GM19395 (cell line): ENCODE data around the gene ADRM1.
A peak's percentile ranks its signal among the peaks of the same experiment; 100 is the strongest.

Source experiments
- ATAC-seq: cut with Tn5 transposase; IDR thresholded peaks from one replicate; pipeline ENCODE4 v1.9.1; 2021; ENCODE audit warnings: mild to moderate bottlenecking, moderate library complexity; ENCODE audit not compliant: unreplicated experiment

Gene ADRM1, protein sequence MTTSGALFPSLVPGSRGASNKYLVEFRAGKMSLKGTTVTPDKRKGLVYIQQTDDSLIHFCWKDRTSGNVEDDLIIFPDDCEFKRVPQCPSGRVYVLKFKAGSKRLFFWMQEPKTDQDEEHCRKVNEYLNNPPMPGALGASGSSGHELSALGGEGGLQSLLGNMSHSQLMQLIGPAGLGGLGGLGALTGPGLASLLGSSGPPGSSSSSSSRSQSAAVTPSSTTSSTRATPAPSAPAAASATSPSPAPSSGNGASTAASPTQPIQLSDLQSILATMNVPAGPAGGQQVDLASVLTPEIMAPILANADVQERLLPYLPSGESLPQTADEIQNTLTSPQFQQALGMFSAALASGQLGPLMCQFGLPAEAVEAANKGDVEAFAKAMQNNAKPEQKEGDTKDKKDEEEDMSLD

DNA sequence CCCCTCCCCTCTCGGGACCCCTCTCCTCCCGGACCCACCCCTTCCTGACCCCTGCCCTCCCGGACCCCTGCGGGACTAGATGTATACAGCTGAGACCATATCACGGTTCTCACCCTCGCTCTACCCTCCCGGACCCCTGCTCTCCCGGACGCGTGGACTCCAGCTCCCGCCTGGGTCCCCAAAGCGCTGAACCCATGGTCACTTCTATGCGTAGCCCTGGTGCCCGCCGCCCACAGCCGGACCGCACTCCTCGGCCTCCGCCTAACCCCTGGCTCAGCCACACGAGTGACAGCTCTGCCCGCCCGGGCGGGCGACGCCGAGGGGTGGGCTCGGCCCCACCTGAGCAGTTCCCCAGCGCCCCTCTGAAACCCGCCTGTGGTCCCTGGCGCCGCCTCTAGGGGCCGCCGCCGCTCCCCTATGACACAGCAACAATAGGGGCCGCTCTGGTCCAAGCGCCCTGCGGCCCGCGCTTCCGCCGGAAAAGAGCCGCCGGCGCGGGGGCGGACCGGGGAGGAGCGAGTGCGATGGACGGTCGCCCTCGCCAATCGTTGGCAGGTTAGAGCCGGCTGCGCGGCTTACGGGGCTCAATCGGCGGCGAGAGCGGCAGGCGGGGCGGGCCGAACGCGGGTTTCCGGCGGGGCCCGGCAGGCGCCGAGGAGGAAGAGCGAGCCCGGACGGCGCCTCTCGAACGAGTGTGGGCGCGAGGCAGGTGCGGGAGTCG, at the start of gene ADRM1:
Gene ADRM1, plus strand, starts transcription at position 657 of the 721 bp plus-strand sequence. CDS start 572 bp downstream, outside the sequence.
- ATAC-seq = peak; percentile 74

DNA sequence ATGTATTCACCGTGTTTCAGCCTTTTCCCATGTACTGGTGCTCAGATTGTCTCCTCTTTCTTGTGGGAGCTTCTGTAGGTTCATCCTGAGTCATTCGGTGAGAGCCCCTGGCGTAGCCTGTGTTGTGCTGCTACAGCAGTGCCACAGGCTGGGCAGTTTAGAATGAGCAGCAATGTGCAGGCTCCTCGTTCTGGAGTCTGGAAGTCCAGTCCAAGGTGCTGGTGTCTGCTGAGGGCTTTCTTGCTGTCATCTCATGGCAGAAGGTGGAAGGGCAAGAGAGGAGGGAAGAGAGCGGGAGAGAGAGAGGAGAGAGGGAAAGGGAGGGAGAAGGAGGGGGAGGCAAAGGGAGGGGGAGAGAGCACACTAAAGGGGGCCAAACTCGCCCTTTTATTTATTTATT, 49.4 kb upstream of the ADRM1 start:
- ATAC-seq = no peak

DNA sequence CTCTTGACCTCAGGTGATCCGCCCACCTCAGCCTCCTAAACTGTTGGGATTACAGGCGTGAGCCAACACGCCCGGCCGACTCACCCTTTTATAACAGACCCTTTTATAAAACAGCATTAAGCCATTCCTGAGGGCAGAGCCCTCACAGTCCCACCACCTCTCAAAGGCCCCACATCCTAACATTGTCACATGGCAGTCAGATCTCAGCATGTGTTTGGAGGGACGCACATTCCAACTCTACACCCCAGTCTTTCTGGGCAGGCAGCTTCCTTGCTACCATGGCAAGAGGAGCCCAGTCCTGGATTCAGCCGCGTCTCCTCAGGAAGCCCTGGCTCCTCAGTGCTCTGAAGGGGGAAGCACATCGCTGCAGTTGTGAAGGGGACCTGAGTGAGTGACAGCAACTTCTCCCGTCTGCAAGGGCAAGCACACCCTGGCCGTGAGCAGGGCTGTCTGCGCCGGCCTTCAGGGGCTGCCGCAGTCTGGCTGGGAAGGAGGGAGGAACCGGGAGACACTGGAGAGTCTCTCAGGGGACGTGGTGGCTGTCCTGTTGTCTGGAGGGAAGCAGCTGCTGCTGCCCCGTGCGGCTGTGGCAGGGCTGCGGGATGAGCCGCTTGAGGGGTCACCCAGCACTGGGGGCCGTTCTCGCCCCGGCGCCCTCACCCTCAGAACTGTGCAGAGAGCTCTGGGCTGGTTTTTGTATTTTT, 48.6 kb upstream of the ADRM1 start:
- no peak for ATAC-seq

DNA sequence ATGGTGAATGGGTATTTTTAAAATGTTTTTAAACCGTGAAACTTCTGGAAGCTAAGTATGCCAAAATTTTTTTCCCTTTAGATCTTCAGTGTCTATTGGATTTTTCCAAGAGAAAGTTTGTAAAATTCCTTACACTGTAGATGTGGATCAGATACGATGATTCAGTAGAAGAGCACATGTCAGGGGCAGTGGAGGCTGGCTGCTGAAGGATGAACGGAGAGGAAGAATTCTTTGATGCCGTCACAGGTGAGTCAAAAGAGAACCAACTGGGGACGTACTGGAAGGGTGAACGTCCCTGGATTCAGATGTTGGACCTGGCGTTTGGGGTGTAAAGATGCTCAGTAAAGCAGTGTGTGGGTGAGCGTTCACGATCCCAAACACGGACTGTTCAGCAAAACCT, 46.8 kb upstream of the ADRM1 start:
- no peak for ATAC-seq

DNA sequence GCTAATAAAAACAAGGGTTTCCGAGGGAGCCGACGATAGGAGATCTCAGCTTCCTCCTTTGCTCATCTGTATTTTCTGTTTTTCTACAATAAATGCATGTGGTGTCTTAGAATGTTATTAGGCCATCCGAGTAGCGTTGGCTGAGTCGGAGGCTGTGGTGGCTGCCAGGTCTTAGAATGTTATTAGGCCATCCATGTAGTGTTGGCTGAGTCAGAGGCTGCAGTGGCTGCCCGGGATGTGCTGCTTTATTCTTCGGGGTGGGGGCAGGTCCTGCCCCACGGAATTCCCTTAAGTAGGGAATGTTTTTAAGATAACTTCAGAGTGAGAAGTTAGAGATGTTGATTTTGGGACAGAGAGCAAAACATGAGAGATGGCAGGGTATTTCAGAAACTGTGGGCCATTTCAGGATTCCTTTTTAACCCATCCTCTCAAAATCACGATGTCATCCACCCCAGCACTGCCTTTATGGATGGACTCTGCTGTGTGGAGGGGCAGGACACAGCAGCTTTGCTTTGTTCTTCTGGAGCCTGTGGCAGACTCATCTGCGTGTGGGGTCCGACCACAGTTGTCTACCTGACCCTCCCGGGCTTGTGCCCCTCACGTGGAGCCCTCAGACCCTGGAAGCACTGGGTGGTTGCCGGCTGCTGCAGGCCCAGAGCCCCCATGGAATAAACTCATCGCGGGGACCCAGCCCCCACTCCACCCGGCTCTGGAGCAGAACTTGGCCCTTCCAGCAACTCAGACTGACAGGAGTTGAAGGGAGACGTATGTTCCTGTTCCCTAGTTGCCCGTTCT, 44.1 kb upstream of the ADRM1 start:
- no peak for ATAC-seq

DNA sequence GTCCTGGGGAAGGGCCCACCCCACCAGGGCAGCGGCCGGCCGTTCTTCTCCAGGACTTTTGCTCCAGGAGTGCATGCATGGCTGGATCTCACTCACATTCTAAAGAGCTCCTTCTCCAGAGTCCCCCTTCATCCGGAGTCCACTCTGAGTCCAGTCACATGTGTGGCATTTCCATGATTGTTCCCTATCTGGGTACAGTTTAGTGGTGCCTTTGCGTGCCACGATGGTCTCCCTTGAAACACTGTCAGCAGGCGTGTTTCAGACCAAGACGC, 43.6 kb upstream of the ADRM1 start:
- ATAC-seq = no peak

DNA sequence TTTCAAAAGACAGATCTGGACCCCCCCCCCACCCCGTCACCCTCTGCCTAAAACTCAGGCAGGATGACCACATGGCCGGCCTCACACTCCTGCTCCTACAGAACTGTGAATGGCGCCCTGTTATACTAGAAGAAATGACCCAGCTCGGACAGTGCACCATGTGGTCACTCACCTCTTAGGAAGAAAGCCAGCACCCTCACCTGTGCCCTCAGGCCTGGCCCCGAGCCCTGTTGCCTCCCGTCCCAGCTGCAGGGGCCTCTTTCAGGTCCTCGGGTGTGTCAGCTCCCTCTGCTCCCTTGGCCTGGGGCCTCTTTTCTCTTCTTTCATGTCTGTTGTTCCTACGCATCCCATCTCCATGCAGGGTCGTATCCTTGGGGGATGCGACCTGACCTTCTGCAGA, 40.7 kb upstream of the ADRM1 start:
- no peak for ATAC-seq

DNA sequence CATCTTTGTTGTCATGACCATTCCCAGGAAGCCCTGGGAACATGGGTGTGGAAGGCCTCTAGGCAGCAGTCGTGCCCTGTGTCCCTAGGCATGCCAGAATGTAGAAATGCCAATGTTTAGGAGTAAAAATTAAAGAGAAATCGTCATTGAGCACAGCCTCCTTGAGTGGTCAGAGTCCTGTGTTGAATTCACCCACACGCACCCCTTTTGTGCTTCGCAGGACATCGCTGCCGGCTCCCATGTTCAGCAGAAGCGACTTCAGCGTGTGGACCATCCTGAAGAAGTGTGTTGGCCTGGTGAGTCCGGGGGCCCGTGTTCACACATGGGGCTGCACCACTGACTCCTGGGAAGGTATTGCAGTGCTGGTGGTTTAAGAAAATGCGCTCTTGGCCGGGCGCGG, 39.4 kb upstream of the ADRM1 start:
- ATAC-seq = no peak

DNA sequence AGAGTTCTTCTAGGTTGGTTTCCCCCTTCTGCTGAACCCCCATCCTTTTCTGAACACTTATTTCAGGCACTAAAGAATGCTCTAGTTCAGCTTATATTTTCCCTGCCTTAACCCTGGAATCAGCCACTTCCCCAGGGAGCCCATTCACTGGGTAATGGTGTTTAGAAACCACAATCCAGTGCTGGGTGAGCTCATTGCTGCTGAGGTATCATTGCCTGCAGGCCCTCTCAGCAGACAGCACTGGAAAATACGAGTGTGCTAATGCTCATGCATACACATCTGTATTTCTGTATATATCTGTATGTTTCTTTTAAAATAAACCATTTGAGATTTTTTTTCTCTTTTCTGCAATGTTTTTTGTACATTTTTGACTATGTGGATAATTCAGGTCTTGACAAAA, 37.4 kb upstream of the ADRM1 start:
- ATAC-seq = no peak

DNA sequence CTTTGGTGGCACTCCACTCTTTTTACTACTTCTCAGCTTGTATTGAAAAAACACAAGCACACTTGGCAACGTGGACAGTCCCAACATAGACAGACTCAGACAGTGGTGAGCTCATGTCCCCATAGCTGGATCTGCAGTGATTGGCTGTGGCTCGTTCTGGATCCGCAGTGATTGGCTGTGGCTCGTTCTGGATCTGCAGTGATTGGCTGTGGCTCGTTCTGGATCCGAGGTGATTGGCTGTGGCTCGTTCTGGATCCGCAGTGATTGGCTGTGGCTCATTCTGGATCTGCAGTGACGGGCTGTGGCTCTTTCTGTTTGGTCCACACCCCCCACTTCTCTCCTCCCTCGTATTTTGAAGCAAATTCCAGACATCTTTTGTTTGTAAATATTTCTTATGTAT, 36.5 kb upstream of the ADRM1 start:
- ATAC-seq = no peak

DNA sequence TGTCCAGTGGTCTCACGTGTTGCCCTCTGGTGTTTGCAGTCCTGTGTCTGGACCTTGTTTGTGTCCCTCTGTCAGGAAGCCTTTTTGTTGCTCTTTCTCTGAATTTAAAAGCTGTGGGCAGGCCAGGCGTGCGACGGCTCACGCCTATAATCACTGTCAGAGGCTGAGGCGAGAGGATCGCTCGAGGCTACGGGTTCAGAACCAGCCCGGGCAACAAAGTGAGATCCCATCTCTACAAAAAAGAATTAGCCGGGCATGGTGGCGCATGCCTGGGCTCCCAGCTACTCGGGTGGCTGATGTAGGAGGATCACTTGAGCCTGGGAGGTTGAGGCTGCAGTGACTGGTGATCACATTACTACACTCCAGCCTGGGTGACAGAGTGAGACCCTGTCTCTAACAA, 35.9 kb upstream of the ADRM1 start:
- no peak for ATAC-seq

DNA sequence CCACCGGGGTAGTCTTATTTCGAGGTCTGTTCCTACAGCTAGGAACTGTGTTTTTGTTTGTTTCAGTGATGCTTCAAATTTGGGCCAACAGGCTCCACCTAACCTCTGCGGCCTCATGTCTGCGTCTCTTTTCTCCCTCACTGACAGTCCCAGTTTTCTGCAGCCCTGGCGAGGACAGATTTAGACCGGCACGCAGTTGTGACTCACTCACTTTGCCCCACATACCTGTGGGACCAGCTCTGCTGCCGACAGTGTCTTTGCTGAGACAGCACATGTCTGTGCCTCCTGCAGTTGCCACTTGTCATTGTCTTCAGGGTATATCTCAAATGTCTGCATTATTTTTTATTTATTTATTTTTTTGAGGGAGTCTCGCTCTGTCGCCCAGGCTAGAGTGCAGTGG, 35.3 kb upstream of the ADRM1 start:
- ATAC-seq = no peak

DNA sequence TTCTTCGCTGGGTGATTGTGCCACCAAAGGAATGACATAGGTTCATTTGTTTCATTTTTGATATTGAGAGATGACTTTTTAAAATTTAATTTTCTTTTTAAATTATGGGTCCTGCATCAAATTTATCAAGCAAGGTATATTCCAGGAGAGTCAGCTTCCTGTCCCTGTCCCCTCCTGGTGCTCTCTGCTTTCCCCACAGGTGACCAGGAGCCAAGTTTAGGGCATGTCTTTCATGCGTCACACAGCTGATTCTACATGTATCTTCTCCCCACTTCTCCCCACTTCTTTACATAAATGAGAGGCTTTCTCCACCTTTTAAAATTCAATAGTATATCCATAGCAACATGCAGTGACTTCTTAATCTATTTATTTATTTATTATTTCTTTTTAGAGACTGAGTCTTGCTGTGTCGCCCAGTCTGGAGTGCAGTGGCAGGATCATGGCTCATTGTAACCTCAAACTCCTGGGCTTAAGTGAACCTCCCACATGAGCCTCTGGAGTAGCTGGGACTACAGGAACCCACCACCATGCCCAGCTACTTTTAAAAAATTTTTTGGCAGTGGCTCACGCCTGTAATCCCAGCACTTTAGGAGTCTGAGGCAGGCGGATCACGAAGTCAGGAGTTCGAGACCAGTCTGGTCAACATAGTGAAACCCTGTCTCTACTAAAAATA, 34.4 kb upstream of the ADRM1 start:
- ATAC-seq = no peak

DNA sequence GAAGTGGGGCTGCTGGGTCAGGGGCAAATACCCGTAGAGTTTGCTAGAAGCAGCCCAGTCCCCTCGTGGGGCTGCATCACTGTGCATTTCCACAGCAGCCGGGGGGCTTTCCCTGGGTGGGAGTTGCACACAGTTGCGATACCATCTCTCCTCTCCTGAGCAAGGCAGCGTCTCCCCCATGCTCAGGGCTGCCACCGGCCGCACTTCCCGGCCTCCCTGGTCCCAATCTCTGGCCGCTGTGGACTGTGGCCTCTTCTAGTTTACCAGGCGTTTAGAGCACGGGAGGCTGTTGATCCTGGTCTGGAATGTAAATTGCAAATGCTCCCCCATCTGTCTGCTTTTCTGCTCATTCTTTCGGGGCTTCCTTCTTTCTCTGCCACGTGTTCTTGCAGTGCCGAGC, 33.4 kb upstream of the ADRM1 start:
- no peak for ATAC-seq

DNA sequence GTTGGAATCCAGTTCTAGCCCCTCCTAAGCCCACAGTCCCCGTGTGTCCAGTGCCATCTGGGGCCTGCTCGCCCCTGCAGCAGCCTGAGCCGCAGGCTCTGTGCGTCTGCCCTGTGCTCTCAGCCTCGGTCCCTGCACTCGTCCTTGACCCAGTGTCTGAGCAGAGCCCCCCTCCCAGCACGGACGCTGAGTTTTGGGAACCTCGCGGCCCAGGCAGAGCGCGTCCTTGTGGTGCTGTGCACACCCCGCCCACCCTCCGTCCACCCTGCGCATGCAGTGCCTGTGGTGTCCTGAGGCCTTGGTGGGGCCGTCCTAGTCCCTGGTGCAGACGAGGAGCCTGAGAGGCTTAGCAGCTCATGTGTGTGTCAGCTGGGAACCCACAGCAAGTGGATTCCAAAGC, 32.9 kb upstream of the ADRM1 start:
- no peak for ATAC-seq

DNA sequence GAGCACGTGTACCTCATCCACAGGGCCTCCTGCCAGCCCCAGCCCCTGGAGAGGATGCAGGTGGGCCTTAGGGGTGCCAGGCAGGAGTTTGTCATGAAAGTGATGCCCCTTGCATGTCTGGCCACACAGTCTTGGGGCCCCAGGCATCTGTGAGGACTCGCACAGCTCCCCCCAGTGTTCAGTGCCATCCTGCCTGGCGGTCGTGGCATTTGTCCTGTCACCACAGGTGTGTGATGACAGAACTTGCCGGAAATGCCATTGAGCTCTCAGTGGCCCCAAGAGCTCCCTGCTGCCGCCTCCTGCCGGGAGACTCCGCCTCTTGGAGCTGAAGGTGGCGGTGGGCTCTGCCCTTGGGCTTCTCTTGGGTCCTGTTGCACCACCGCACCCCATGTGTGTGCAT, 30.6 kb upstream of the ADRM1 start:
- ATAC-seq = no peak

DNA sequence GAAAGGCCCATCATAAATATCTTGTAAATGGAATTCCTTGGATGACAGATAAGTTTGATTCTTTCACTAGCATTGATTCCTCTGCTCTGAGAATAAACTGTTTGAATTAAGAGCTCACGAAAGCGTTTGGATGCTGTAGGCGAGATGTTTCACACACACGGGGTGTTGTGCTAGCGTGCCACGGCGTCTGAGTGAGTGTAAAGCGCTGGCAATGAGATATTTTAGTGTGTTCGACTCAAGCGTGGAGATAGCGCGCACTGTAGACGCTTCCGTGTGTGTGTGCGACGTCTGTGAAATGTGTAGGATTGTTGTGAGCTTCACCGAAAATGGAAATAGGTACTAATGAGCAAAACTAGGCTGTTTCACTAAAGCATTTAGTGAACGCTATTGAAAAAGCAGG, 29.4 kb upstream of the ADRM1 start:
- no peak for ATAC-seq

DNA sequence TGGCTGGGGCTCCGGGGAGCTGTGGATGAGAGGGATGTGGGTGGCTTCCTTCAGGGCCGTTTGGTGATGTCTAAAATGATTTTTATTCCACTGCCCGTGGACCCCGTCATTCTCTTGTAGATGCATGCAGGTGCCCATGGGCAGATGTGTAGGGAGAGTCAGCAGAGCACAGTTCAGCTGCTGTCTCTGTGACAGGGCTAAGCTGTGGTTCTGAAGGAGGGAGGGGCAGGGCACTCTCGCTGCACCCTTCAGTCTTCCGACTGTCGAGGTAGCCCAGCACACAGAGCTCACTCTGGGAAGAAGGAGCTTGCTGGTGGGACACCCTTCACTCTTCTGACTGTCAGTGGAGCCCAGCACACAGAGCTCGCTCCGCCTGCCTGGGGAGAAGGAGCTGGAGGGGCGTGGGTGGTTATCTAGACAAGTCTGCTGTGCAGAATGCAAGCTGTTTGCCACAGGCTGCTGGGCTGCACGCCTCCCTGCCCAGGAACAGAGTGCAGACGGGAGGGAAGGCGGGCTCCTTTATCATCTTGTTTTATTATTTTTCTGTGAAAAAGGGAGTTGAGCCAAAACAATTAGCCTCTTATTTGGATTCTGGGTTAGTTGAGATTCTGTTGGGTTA, 28.4 kb upstream of the ADRM1 start:
- no peak for ATAC-seq

DNA sequence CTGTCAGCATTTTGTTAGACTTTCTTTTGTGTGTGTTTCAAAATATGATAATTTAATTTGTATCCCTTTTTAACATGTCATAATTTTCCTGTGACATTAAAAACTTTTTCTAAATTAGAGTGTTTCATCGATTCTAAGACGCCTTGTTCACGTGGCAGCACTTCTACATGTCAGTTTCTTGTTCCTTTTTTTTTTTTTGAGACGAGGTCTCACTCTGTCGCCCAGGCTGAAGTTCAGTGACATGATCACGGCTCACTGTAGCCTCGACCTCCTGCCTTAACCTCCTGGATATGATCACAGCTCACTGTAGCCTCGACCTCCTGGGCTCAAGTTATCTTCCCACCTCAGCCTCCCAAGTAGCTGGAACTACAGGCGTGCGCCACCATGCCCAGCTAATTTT, 27.6 kb upstream of the ADRM1 start:
- ATAC-seq = no peak

DNA sequence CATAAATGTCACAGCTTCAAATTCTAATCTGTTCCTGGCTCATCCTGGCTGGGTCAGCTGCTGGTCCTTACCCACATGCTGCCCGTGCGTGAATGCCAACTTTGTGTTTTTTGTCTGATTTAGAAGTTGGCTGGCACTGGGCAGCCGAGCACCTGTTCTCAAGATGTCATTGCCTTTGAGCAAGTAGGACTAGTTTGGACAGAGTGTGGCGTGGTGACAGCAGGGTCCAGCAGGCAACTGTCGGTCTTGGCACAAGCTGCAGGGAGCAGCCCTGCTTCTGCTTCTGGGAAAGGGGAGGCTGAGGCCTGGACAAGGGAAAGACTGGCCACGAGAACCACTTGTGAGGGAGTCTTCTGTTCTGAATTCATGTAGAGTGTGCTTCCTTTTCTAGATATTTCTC, 26.4 kb upstream of the ADRM1 start:
- no peak for ATAC-seq
